Lower leg skin (tissue), 3 donors: ENCODE data around the gene OR13C3.

Experiments
- POLR2A ChIP-seq, 2 donors: fragments of 450-650 bp; IDR thresholded peaks; one replicate each; pipeline ENCODE4 v1.6.1; 2016 to 2017; ENCODE audit warnings: antibody characterized with exemption in 2 of 2, mild to moderate bottlenecking in 1 of 2, moderate library complexity in 1 of 2
- TF ChIP-seq, protein P1 (sequence below), 3 donors: fragments of 450-650 bp; IDR thresholded peaks; one replicate each; pipeline ENCODE4 v1.5.1; 2016; ENCODE audit warnings: antibody characterized with exemption in 3 of 3, mild to moderate bottlenecking in 3 of 3, moderate library complexity in 2 of 3

DNA sequence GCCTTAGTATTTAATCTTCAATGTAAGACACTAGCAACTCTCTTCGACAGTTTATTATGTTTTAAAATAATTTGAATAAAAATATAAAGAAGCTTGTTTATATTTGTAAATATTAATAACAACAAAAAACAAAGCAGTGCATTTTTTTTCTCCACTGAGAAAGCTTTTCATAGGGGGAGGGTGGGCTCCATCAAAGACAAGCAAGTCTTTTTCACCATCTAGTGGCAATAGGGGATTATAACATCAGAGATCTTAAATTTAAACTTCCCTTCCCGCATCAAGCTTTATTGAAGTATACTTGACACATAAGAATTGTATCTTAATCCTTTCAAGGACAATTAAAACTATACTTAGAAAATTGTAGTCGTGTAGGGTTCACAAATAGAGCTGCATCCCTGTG, 41.8 kb downstream of the OR13C3 start:
- TF ChIP-seq, protein P1, sequence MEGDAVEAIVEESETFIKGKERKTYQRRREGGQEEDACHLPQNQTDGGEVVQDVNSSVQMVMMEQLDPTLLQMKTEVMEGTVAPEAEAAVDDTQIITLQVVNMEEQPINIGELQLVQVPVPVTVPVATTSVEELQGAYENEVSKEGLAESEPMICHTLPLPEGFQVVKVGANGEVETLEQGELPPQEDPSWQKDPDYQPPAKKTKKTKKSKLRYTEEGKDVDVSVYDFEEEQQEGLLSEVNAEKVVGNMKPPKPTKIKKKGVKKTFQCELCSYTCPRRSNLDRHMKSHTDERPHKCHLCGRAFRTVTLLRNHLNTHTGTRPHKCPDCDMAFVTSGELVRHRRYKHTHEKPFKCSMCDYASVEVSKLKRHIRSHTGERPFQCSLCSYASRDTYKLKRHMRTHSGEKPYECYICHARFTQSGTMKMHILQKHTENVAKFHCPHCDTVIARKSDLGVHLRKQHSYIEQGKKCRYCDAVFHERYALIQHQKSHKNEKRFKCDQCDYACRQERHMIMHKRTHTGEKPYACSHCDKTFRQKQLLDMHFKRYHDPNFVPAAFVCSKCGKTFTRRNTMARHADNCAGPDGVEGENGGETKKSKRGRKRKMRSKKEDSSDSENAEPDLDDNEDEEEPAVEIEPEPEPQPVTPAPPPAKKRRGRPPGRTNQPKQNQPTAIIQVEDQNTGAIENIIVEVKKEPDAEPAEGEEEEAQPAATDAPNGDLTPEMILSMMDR (IDR thresholded peaks at IDR 0.05): no peak
- no peak for TF ChIP-seq POLR2A (IDR thresholded peaks at IDR 0.05)
